Endothelial cell of umbilical vein (primary cell): ENCODE data around the gene EIF2B5. TPM values are rescaled to one million over a fixed set of nuclear protein-coding genes. Genes with fewer than 3 reads are reported as not detected.

Source experiments
- BruUV-seq: library from RNA; stranded (reverse); fragments of 400-500 nt; replicated peaks from 2 replicates; lab custom pipeline; 2021; lab: Mats Ljungman, UMichigan
- CTCF ChIA-PET: fragments of 300-600, 350-600 bp; sonication (Branson Sonifier 250); formaldehyde crosslinking; loops from one replicate; lab custom pipeline; 2021; ENCODE audit warnings: antibody characterized with exemption, inconsistent platforms; lab: Charles Lee
- POLR2A ChIA-PET: fragments of 300-600, 350-600 bp; sonication (Branson Sonifier 250); formaldehyde crosslinking; loops from one replicate; lab custom pipeline; 2021; ENCODE audit warnings: antibody characterized with exemption, inconsistent platforms; lab: Charles Lee
- DNase-seq: peaks from one replicate; pipeline ENCODE4 v3.0.0-alpha.2; 2011; ENCODE audit warnings: low read depth, low spot score
- FAIRE-seq: peaks from 2 replicates; lab custom pipeline; 2011; peaks lifted over from hg19 to GRCh38; lab: Jason Lieb, UNC
- H2AFZ ChIP-seq: 2 replicates; pipeline ENCODE4 v1.6.0; 2012; ENCODE audit warnings: low read depth, low read length, control low read depth, inconsistent platforms
- H3K27ac ChIP-seq: 2 replicates; pipeline ENCODE4 v1.5.1; 2011; ENCODE audit warnings: low read depth, mild to moderate bottlenecking, control low read depth, low read length, moderate library complexity; ENCODE audit not compliant: insufficient read depth
- H3K27me3 ChIP-seq, 2 experiments: 2 replicates each; pipeline versions ENCODE4 v1.6.0 to v1.6.1; 2011; ENCODE audit warnings: low read length in 2 of 2, mixed read lengths in 1 of 2; ENCODE audit not compliant: control insufficient read depth in 2 of 2, insufficient read depth in 2 of 2
- H3K36me3 ChIP-seq, 2 experiments: 2 replicates in 1 of 2; 3 replicates in 1 of 2; pipeline ENCODE4 v1.5.1; 2011; ENCODE audit warnings: low read length in 2 of 2, mild to moderate bottlenecking in 1 of 2, moderate library complexity in 1 of 2; ENCODE audit not compliant: control insufficient read depth in 2 of 2, insufficient read depth in 2 of 2; ENCODE audit errors: extremely low read depth in 1 of 2
- H3K4me1 ChIP-seq: 3 replicates; pipeline ENCODE4 v1.5.1; 2011; ENCODE audit warnings: mild to moderate bottlenecking, low read length; ENCODE audit not compliant: control insufficient read depth, insufficient read depth; ENCODE audit errors: extremely low read depth
- H3K4me2 ChIP-seq: 2 replicates; pipeline ENCODE4 v1.6.1; 2011; ENCODE audit warnings: low read length, control low read depth, mixed read lengths; ENCODE audit not compliant: insufficient read depth
- H3K4me3 ChIP-seq, 3 experiments: fragments of 200-600 bp in 1 of 3; sonication (generic), shearing (Covaris generic) in 1 of 3; replicated peaks in 1 of 3; 2 replicates each; pipeline ENCODE4 v1.5.1; 2011 to 2016; ENCODE audit warnings: control low read depth in 3 of 3, low read length in 3 of 3, mild to moderate bottlenecking in 2 of 3, inconsistent platforms in 1 of 3, low read depth in 1 of 3, moderate library complexity in 1 of 3; ENCODE audit not compliant: insufficient read depth in 1 of 3
- H3K79me2 ChIP-seq: 2 replicates; pipeline ENCODE4 v1.6.0; 2012; ENCODE audit warnings: low read length, inconsistent platforms; ENCODE audit not compliant: control insufficient read depth, insufficient read depth
- H3K9ac ChIP-seq: replicated peaks from 2 replicates; pipeline ENCODE3; 2011; ENCODE audit warnings: low read length, control low read depth; ENCODE audit not compliant: insufficient read depth; ENCODE audit errors: extremely low read depth
- H3K9me1 ChIP-seq: replicated peaks from 3 replicates; pipeline ENCODE4 v1.6.0; 2011; ENCODE audit warnings: mild to moderate bottlenecking, low read length; ENCODE audit not compliant: control insufficient read depth, insufficient read depth; ENCODE audit errors: extremely low read depth
- H3K9me3 ChIP-seq: replicated peaks from 2 replicates; pipeline ENCODE4 v1.5.1; 2012; ENCODE audit warnings: low read length, inconsistent platforms; ENCODE audit not compliant: control insufficient read depth, insufficient read depth
- H4K20me1 ChIP-seq: replicated peaks from 2 replicates; pipeline ENCODE3; 2011; ENCODE audit warnings: mild to moderate bottlenecking, low read length; ENCODE audit not compliant: control insufficient read depth, insufficient read depth; ENCODE audit errors: extremely low read depth
- CTCF ChIP-seq, 2 donors: IDR thresholded peaks; 1 replicate in 1 of 2; 2 replicates in 1 of 2; pipeline ENCODE4 v1.5.1; 2011; ENCODE audit warnings: low read length in 2 of 2, mild to moderate bottlenecking in 2 of 2, moderate library complexity in 2 of 2, control low read depth in 1 of 2, inconsistent platforms in 1 of 2, low read depth in 1 of 2; ENCODE audit not compliant: insufficient read depth in 1 of 2; ENCODE audit errors: extremely low read depth in 1 of 2
- EZH2 ChIP-seq: IDR thresholded peaks from 2 replicates; pipeline ENCODE4 v1.6.1; 2012; ENCODE audit warnings: borderline replicate concordance, low read depth, mild to moderate bottlenecking, moderate library complexity, low read length, inconsistent platforms; ENCODE audit not compliant: severe bottlenecking
- FOS ChIP-seq: IDR thresholded peaks from 2 replicates; pipeline ENCODE4 v1.6.1; 2011; ENCODE audit warnings: mild to moderate bottlenecking, low read length, moderate library complexity, borderline replicate concordance; ENCODE audit not compliant: insufficient read depth
- GATA2 ChIP-seq: IDR thresholded peaks from 2 replicates; pipeline ENCODE4 v1.7.0; 2011; ENCODE audit warnings: low read depth, mild to moderate bottlenecking, moderate library complexity, mixed read lengths, low read length; ENCODE audit not compliant: insufficient read length, insufficient read depth
- JUN ChIP-seq: IDR thresholded peaks from 2 replicates; pipeline ENCODE4 v1.6.1; 2011; ENCODE audit warnings: borderline replicate concordance, low read depth; ENCODE audit not compliant: insufficient read length, insufficient read depth
- MAX ChIP-seq: IDR thresholded peaks from 2 replicates; pipeline ENCODE4 v1.6.1; 2011; ENCODE audit not compliant: insufficient read depth, insufficient read length
- MYC ChIP-seq: IDR thresholded peaks from one replicate; pipeline ENCODE4 v1.6.1; 2011; ENCODE audit warnings: mild to moderate bottlenecking, low read depth, low read length
- POLR2A ChIP-seq: IDR thresholded peaks from 2 replicates; pipeline ENCODE4 v1.6.1; 2012; ENCODE audit warnings: low read depth, mild to moderate bottlenecking, control low read depth, low read length
- POLR2AphosphoS5 ChIP-seq: IDR thresholded peaks from 2 replicates; pipeline ENCODE4 v1.6.1; 2012; ENCODE audit warnings: low read depth, mild to moderate bottlenecking, control low read depth, low read length, moderate library complexity; ENCODE audit not compliant: insufficient read depth
- dilution Hi-C: fragments of 300-500 bp; cut with MboI; formaldehyde crosslinking; loops from one replicate; pipeline ENCODE4 v1.15.0; 2019; ENCODE audit warnings: low sequenced_read_pairs; ENCODE audit not compliant: extremely low pct_ligation_motif_present
- intact Hi-C: fragments of 100-400 bp; cut with micrococcal nuclease; formaldehyde crosslinking; loops from one replicate; pipeline ENCODE4 v1.10.0; 2022
- polyA plus RNA-seq, 4 experiments: library from polyadenylated mRNA; depleted of rRNA in 3 of 4; stranded (reverse) in 3 of 4; unstranded in 1 of 4; fragments of >200 nt; gene quantifications; 2 replicates each; pipeline versions ENCODE4 v1.2.1 to v1.2.3, GENCODE V29; 2011 to 2012; ENCODE audit warnings: missing spikeins in 1 of 4
- total RNA-seq: library from RNA; stranded (reverse); gene quantifications from 2 replicates; pipeline ENCODE4 v1.2.3, GENCODE V29; 2021

The EIF2B5 gene
- total and polyA plus RNA-seq, 2 donors (not counting 3 experiments of a cell fraction or from before 2014, with no cell fraction given): 42.7 to 44.7 TPM

GRCh38 chr3:184192889-184193288 lies 57.7 kb downstream of the EIF2B5 start:
- Histone ChIP-seq H3K36me3 (peaks cover 8 to 42% of the 10 kb centered on the region in 2 experiments), H2AFZ (no peak overlapping the region), H3K4me2 (no peak overlapping the region), H3K4me3 (no peak overlapping the region), H3K9ac (no peak overlapping the region), H3K9me3 (no peaks in the 10 kb centered on the region), H3K9me1 (no peaks in the 10 kb centered on the region), H3K4me1 (no peaks in the 10 kb centered on the region), H3K79me2 (peaks cover 7% of the 10 kb centered on the region), H4K20me1 (no peaks in the 10 kb centered on the region), H3K27ac (no peak overlapping the region), H3K27me3 (no peaks in the 10 kb centered on the region)
- POLR2A ChIA-PET: no interaction called here
- no peak for DNase-seq
- CTCF ChIA-PET: interaction anchor here (0.5 kb wide), 1 partner anchor 28 kb away, joined by 3 read pairs; no protein-coding TSS in a partner anchor
- TF ChIP-seq MAX: no peak
- no peak for TF ChIP-seq CTCF (IDR thresholded peaks at IDR 0.05; ENCODE audit: extremely low read depth in 1 of 2, insufficient read depth in 1 of 2, low read depth in 1 of 2, low read length in 2 of 2)
- TF ChIP-seq POLR2AphosphoS5: no peak
- no peak for TF ChIP-seq FOS
- no peak for TF ChIP-seq EZH2
- no peak for TF ChIP-seq MYC
- TF ChIP-seq JUN: no peak
- TF ChIP-seq GATA2: no peak
- TF ChIP-seq POLR2A: no peak
- no peak for FAIRE-seq
- intact Hi-C loops: no loop called here
- BruUV-seq: no TSS peak
- dilution Hi-C loops: no loop called here
